NCI-H2081 (cell line): Measurements from ENCODE around the gene PRUNE2.

ENCODE experiments used
- DNase-seq, 2 experiments: peaks; one replicate each; lab custom pipeline; 2025; lab: John Stamatoyannopoulos, UW

PRUNE2 gene

DNA sequence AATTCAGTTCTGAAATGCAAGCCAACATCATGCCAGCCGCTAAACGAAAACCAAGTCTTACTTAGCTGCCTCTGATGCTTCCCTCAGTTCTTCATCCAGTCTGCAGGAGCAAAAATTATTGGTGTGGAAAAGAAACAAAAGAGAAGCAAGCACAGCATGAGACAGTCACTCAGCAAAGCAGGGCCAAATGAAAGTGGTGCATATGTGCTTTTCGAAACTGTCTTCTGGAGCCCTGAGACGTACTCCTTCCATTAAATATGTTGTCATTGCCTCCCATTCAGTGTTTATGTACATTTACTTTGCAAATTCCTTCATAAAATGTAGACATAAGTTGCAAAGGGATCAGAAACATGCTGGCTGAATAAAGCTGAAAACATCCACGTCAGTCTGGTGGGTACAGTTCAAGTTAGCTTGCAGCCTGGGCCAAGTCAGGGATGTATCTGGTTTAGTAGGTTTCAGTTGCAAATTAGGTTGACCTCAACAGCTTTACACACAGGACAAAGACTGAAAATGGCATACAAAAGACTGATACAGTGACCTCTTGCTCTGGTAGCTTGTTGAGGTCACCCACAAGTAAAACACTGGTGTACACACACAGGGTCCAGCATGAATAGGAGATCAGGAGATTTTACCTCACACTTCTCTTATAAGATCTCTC lies 281.4 kb downstream of the PRUNE2 start:
- no peak for DNase-seq

DNA sequence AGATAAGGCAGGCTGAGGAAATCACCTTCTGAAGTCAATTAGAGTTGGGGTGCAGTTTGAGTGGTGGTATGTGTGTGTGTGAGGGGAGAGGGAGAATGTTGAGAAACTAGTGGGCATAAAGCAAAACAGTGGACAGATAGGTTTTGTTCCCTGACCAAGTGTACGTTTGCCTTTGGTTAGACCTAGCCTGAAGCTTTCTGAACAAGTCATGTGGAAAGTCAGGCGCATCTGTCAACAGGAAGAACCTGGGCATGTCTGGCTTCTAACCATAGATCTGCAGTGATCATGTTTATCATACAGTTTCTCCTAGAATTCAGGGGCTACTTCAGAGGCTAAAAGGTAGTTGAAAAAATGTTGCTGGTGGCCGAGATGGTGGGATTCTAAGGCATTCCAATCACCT lies 284.9 kb downstream of the PRUNE2 start:
- DNase-seq = no peak

DNA sequence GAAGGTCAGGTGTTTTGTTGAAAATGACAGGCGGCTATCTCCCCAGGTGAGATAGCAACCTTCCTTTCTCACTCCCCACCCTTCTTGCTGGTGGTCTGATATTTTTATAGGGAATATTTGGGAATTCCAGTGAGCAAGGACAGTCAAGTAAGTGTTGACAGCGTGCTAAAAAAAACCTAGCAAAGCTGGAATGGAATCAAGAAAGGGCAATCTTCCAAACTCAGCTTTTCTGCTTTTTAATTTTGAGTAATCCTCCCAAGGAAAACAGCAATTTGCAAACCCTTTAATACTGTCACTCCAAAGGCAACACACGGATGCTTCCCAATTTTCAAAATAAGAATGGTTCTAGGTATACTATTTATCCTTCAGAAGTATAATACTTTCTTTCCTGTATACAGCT lies 285.3 kb downstream of the PRUNE2 start:
- no peak for DNase-seq

DNA sequence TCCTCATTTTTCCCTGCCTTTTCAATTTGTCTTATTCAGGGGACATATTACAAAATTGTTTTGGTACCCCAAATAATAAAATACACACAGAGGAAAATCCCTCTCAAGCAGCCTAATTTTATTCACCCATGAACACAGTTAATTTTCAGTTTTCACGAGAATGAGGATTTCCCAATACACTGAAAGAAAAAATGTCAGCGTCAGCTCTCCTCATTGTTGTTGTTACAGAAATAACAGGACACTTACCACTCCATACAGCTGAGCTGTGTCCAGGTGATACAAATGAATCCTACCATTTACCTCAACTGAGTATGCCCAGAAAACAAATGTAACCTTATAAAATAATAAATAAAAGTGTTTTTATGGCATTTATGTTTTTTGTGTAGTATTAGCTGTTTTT lies 286.3 kb downstream of the PRUNE2 start:
- no peak for DNase-seq

DNA sequence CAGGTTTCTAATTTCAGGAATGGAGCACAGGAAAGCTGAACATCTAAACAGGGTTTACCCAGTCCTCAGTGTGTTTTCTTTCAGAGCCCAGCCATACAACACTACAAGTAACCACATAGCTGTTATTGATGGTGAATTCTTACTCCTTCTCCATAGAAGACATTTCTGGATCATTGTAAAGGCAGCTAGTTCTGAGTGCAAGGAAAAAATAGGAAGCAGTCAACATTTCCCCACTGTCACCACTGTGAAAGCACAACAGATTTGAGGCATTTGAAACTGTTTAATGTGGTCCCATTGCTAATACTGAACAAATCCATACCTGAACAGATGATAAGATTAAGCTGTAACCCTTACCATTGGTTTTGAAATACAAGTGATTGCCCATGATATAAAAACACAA lies 286.7 kb downstream of the PRUNE2 start:
- DNase-seq = no peak

DNA sequence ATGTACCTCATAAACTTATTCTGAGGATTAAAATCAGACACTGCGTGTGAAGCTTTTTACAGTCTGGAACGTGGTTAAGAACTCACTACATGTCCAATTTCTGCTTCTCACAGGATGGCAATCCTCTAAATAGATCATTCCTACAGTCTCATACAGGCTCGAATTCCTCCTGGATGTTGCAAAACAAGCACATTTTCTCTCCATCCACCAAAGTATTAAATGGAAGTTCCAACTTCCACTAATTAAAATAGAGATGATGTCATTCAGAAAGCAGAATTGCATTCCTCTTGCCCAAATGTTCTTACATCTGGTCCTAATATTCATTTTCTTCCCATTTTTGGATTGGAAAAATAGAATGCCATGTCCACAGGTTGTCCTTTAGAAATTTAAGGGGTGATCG lies 287.2 kb downstream of the PRUNE2 start:
- no peak for DNase-seq

DNA sequence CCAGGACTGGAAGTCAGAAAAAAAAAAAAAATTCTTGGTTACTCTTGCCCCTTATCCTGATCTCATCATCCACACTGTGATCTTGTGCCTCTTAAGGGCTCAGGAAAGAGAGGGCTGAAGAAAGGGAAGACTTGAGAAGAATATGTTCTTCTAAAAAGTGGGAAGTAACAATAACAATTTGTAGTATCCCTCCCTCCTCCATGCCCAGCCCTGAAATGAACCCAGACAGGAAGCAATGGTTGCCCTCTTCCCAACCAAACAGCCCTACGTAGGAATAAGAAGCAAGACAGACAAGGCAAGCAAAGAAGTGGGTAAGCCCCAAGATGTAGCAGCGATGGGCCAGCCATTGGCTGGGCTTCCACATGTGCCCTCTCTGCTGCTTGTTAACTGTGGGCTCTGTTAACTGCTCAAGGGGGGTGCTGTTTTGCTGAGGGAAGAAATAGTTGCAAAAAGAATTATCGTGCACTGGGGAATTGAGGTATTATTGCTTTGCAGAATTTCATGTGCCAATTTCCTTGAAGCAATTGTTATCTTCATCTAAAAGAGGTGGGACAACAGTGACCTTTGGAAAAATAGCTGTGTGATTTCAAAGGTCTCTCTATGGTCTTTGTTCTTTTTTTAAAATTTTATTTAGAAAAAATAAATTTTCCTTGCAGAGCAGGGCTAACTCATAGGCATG lies 288.3 kb downstream of the PRUNE2 start:
- DNase-seq = no peak

DNA sequence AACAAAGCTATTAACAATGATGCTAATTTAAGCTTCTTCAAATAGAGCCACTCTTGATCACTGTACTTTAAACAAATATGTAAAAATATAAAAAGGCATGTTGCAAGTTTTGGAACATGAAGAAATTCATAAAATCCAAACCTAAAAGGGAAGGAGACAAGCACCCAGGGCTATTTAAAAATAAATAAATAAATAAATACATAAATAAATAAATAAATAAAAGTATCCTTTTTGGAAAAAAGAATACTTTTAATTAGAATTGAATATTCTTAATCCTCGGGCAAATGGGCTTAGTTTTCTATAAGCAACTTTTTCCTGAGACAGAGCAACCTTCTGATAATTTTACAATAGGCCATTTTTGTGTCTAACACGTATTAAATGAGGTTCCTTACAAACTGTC lies 289.1 kb downstream of the PRUNE2 start:
- DNase-seq = no peak

DNA sequence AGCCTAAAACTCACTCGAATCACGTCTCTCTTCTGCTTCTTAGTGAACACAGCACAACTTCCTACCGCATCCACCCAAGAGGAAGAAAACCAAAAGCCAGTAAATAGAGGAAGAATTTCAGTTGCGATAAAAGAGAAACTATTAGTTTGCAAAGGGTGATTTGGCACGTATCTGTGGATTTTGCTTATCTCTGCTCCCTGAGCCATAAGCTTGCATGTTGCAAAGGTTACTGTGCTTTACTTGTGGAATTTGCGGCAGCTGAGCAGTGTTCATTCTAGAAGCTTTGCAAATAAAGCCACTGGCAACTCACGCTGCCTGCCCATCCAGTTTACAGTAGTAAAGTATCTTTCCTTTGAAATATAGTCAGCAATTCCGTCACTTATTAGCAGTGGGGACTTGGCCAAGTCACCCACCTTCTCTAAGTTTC lies 290.7 kb downstream of the PRUNE2 start:
- no peak for DNase-seq

DNA sequence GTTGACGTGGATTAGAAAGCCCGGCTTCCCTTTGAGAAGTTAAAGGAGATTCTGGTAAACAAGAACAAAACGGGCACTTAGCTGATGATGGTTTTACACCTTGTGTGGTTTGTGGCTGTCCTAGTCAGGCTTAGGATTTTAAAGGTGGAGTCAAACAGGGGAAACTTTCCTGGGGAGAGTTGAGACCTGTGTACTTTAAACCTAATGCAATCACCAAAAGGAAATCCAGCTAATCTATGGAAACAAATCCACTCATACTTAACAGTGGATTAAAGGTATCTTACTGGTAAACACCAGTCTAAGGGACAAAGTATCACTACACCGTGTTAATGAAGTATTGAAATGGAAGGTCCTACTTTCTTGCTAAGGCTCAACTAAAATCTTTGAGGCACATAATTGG lies 291.9 kb downstream of the PRUNE2 start:
- no peak for DNase-seq

DNA sequence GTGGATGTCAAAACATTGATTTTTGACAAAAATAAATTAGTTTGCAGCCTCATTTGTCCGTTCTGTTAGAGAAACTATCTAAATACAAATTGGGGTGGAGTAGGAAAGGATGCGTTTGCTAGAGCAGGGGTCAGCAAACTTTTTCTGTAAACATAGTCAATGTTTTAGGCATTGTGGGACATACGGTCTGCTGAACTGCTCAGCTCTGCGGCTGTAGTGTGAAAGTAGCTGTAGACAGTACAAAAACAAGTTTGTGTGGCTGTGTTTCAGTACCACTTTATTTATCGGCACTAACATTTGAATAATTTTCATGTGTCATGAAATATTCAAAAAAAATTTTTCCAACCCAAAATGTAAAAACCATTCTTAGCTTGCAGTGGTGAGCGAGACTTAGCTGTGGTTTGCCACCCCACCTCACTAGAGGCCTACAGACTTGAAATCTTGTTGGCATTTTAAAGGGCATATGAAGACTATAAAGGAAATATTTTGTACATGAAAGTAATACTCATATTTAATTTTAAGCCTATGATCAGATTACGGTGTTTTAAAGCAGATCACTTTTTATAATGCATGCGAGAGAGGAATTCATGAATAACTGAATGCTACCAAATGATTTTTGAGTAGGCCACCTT lies 292.6 kb downstream of the PRUNE2 start:
- no peak for DNase-seq

DNA sequence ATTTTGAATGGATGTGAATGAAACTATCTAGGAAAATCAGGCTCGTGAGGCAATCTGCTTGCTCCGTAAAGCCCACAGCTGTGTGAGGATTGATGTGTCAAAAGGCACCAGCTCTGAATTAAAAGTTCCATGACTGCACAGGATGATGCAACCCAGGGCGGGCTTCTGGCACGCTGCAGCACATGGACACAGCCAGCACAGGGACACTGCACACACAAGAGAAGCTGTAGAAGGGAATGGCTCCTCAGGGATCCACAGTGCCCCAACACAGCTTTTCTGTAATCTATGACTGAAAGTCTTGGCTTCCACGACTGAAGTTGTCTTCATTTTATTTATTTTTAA lies 295.9 kb downstream of the PRUNE2 start:
- no peak for DNase-seq

DNA sequence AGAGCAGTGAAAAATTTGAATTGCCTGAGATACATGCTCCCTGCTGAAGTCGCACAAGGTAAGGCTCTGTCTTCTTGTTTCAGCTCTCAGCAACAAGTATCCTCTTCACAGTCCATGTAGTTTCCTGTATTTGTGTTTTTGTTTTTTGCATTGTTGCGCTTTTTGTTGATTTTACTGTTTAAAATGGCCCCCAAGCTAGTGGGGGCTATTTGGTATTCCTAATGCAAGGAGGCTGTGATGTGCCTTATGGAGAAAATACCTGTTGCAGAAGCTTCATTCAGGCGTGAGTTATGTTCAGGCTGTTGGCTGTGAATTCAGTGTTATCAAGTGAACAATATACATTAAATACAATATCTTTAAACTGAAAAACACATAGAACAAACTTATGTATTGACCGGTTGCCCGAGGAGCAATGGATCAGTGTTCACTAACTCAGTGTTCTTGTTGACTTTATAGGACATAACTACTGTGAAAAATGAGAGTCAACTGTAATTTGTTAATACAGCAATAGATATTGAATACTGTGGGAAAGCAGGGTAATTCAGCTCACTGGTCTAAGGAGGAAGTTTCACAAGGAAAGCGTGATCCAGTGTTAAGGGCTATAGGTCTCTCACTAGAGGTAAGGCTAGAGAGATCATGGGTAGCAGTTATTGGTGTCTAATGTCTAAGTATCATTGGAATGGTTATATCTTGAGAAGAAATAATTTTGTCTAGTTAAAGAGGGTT lies 296.5 kb downstream of the PRUNE2 start:
- DNase-seq = no peak

DNA sequence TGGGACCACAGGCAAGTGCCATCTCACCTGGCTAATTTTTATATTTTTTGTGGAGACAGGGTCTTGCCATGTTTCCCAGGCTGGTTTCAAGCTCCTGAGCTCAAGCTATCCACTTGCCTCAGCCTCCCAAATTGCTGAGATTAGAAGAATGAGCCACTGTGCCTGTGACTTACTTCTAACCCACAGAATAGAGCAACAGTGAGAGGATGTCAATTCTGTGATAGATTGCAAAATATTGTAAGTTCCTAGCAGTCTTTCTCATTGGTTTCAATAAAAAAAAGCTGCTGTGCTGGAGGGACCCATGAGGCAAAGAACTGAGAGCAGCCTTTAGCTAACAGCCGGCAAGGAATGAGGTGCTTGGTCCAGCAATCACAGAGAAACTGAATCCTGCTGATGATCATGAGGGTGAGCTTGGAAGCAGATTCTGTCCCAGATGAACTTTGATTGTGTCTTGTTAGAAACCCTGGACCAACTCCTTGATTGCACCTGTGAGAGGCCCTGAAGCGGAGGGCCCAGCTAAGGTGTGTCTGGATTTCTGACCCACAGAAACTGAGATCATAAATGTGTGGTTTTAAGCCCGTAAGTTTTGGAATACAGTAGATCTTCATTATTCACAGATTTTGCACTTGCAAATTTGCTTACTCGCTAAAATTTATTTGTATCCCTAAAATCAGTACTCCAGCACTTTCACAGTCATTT lies 297.2 kb downstream of the PRUNE2 start:
- no peak for DNase-seq

DNA sequence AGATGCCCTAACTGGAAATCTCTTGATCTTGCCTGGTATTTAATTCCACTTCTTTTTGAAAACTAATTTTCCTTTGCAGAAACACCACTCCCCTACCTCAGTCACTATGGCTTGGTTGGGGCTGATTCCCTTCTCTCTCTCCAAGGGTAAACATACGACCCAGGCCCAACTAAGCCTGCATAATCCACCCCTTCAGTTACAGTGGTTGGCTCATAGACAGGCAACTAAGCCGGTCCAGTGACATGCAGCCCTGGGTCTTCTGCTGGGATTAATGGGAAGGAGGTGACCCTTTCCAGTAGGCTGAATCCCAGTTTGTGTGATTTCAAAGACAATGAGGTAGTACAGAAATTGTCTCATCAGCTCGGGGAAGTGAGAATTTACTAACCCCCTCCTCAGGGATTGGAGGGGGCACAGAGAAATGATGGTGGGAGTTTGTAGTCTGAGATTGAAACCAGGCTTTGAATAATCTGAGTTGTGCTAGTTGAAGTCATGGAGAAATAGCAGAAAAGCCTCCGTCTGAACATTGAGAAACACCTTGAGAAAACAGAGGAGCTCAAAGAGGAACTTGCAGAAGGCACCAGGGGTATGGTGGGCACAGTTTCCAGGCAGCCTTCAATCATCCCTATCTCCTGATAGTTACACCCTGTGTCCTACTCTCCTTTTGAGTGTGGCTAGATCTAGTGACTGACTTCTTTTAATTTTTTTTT lies 298.0 kb downstream of the PRUNE2 start:
- DNase-seq = no peak

DNA sequence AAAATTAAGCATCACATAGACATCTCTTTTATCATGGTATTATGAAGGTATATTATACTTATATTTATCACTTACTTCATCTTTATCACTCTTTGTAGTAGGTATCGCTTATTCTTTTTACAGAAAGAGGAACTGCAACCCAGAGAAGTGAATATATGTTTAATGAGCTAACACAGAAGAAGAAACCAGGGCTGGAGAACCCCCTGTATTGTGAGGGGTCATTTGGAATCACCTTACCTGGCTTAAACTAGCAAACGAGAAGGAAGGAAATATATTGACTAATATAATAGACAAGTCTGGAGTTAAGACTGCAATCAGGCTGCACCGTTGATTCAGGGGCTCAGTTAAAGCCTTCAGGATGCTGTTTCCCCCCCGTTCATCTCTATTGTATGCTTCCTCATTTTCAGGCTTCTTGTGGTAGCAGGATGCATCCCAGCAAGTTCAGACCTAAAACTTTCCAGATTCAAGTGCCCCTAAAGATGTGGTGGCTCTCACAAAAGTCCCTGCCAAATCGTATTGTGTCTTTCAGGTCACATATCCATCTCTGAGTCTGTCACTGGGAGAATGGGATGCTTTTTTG lies 300.5 kb downstream of the PRUNE2 start:
- DNase-seq = no peak

DNA sequence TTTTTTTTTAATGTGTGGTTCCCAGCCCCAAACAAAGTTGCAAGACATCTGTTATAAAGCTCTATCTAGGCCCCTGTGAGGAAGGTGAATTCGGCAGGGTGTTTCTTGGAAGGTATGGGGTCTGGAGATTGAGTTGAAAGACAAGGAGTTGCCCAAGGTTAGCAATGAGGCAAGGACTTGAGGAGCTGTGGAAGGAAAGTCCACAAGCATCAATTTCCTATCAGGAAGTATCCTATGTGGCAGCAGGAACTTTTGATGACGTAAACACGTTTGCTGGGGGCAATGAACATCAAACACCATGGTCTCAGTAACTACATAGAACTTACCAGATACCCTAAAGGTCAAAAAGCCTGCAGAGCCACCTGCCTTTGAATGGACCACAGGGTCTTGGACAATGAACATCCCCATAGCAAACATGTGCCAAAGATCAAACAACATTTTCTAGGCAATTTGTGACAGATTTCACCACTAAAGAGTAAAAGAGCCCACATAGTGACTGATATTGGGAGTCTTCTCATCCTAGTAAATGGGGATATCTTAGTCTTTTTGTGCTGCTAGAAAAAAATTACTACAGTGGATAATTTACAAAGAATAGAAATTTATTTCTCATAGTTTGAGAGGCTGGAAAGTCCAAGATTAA lies 301.9 kb downstream of the PRUNE2 start:
- no peak for DNase-seq

DNA sequence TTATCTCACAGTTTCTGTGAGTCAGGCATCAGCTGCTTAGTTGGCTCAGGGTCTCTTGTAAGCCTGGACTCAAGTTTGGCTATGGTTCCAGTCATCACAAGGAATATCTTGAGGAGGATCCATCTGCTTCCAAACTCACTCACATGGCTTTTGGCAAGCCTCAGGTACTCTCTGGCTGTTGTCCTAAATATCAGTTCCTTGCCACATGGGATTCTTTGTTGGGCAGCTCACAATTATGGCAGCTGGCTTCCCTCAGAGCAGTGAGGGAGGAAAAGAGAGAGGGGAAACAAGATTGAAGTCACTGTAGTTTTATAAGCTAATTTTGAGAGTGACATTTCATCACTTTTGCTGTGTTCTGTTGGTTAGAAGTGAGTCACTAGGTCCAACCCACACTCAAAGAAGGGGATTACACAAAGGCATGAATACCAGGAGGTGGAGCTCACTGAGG lies 302.4 kb downstream of the PRUNE2 start:
- peak; percentile 22 to 61 for DNase-seq

DNA sequence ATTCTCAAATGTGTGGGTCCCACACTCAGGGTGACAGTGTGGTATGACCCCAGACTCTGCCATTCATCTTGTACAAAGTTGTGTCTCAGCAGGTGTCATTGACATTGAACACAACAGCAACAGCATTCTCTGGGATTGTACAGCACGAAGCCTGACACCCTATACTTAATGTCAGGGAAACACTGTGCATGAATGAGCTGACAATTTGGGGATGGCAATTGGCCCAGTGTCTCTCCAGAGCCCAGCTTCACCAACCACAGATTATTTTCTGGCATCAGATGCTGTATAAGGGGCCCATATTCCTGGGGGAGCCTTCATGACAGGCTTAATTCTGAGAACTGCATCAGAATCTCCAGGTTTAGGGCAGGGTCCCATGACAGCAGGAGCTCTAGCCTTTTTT lies 303.7 kb downstream of the PRUNE2 start:
- DNase-seq = peak; percentile 68 to 89

DNA sequence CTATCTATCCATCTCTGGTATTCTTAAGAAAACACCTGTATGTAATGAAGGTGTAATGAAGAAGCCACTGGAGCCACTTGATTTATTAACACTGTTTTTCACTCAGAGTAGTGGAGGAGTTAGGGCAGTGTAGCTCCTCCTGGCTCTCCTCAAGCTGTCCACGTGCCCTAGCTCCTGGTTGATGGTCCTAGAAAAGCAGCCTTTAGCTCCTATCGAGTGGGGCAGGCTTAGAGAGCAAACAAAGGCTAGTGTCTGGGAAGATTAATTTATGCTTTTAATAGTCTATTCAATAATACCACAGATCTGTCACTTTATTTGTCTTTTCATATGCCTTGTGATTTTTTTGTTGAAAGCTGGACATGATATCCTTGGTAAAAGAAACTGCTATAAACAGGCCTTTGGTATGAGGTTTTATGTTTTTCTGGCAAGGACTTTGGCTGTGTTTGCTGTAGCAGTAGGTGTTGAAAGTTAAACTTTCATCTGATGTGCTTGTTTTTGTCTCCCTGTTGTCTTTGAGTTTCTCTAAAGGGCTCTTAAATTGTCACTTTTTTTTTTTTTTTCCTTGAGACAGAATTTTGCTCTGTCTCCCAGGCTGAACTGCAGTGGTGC lies 305.8 kb downstream of the PRUNE2 start:
- peak in 1 of 2 experiments; percentile 17 for DNase-seq
